Endometrium (tissue), 2 donors: ENCODE measurements around the gene CCN6.
"Not testable (repeated sequence)": the region's sequence is repeated elsewhere in the genome, so short reads cannot be mapped to it uniquely, and the experiment has no call there.

Experiments used
- FAIRE-seq: peaks from 2 replicates; lab custom pipeline; 2012; peaks lifted over from hg19 to GRCh38; lab: Jason Lieb, UNC
- donor health status: control.
- donor health status: control.

Gene CCN6

GRCh38 chr6:112051251-112051740 is 2.6 kb upstream of the CCN6 start:
- not testable (repeated sequence) for FAIRE-seq

DNA sequence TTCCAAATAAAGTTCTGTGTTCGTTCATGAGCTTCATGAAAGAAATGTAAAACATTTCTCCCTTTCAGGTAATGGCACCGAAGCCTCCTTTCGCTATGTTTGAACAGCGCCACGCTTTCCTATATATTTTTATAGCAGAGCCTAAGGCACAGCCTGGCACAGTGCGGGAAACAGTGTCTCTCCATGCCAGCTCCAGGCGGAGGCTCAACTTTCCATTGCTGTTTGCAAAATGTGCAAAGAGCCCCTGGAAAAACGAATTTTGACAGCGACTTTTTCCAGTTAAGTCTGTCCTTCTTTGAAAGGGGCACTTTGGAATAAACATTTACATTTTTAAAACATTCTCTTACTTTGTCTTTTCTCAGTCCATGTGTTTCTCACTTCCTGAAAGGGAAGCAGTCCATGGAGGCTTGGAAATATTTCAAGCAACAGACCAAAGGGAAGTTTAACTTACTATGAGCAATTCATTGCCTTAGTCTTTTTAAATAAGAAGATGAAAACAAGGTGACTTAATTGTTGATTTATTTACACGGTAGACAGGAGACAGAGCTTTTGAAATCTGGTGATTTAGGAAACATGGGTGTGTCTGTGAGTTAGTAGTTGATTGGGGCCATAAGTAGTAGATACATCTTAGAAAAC is 769 bp downstream of the CCN6 start:
- FAIRE-seq = no peak

GRCh38 chr6:112058243-112059032 is 4.5 kb downstream of the CCN6 start:
- no peak for FAIRE-seq

DNA sequence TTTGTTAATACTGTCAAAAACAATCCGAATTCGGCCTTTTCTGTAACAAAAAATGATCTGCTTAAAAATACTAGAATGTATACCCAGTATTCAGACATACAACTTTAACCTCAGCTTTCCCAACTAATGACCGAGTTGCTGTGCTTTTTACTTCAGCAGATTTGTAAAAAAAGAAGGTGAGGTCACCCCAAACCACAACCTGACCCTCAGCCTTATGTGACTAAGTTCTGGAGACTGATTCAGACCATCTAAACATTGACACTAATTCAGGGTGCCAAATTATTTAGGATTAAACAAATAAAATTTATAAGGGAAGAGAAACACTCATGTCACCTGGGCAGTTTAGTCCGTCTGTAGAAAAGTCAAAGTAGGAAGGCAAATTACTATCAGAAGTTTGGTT is 7.7 kb downstream of the CCN6 start:
- FAIRE-seq = no peak

GRCh38 chr6:112062966-112063365 is 9.1 kb downstream of the CCN6 start:
- FAIRE-seq = no peak

GRCh38 chr6:112065426-112065986 is 11.6 kb downstream of the CCN6 start:
- no peak for FAIRE-seq

- no peak for FAIRE-seq
These were observed 12.7 kb downstream of the CCN6 start for GRCh38 chr6:112066606-112067005.

- no peak for FAIRE-seq
These were observed 27.7 kb downstream of the CCN6 start for GRCh38 chr6:112081569-112081968.

GRCh38 chr6:112085286-112086065 is 31.6 kb downstream of the CCN6 start:
- FAIRE-seq = no peak

DNA sequence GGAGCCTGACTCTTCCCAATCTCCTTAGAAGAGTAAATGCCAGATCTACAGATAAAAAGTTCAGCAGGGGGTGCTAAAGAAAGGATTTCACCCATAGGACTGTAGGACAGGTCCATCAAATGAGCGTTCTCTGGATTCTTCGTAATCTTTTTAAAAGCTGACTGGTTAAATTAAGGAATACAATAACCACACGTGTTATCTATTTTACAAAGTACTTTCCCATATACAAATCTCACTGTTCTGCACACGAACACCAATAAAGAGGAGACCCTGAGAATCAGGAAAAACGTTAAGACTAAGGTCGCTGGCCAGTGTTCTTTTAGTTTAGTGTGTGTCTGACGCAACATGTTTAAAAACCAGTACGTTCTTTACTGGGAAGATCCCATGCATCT is 32.8 kb downstream of the CCN6 start:
- no peak for FAIRE-seq

GRCh38 chr6:112087136-112087911 is 33.4 kb downstream of the CCN6 start, which contains the start of the genes FAM229B and TUBE1:
Gene FAM229B (plus strand): TSS chr6:112087591. CDS start chr6:112099284, 11,693 bp downstream.
Gene TUBE1 (minus strand): TSS chr6:112087482. CDS start chr6:112087434, 48 bp downstream.
- FAIRE-seq = peak; percentile 68

- FAIRE-seq = no peak
These were observed 34.0 kb downstream of the CCN6 start for GRCh38 chr6:112087916-112088315.

DNA sequence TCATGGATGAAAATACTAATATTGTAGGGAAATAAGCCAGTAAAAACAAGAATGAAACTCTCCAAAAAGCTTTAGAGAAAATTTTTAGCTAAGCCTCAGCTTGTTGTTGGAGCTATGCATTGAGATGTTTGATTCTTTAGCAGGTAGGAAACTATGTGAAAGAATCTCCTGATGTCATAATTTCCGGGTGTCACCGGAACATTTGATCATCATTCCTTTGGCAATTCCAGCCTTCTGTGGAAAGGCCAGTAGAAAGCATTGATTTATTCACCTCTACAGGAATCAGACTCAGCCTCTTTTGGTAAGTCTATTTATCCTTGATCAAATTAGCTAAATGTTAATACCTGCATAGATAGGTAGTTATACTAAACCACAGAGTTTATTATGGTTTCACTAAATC is 43.0 kb downstream of the CCN6 start:
- no peak for FAIRE-seq

DNA sequence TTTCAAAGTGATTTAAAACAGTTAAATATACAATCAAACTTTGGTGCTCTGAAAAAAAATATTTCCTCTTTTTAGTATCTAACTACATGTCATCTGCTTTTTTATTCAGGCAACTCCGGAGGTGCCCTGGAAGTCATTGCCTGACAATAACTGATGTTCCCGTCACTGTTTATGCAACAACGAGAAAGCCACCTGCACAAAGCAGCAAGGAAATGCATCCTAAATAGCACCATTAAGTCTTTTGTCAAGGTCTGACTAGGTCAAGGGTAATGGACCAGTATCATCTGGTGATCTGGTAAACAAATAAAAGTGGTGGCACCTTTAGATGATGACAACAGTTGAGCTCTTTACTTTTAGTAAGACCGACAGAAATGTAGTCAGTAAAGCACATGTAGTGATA is 46.7 kb downstream of the CCN6 start:
- FAIRE-seq = no peak

GRCh38 chr6:112106026-112106425 is 52.1 kb downstream of the CCN6 start:
- not testable (repeated sequence) for FAIRE-seq

- no peak for FAIRE-seq
These were observed 52.7 kb downstream of the CCN6 start for GRCh38 chr6:112106562-112106961.

DNA sequence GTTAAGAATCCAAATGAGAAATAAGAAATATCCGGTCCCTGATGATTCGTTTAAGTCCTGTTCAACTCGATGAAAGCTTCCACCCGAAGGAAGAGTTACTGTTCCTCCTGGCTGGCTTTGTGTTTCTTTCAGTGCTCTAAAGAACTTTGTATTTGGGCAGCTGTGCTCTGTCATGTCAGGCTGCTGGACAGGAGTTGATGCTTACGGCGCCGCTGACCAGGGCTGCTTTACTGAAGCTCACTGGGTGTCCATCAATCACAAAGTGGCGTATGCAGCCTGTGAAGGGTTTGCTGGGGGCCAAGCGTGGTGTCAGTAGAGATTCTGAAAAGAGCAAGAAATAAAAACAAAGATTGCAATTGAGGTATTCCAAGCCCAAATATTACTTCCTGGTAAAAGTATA is 55.4 kb downstream of the CCN6 start:
- no peak for FAIRE-seq

GRCh38 chr6:112113431-112113830 is 59.5 kb downstream of the CCN6 start:
- FAIRE-seq = no peak

DNA sequence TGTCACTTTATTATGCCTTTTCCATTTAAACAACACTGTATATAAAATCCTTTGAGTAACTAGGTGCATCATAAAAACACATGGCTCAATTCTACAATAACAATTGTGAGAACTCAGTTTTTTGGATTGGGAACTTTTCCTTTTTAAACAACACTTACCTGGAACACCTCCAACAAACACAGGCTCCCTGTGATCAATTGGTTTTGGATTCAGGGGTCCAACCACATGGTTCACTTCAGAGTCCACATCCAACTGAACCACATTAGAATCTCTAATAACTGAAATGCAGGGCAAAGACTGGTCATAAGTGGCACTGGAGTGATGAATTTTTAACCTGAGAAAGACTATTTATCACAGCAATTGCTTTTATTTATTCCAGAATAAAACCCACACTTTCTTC is 60.0 kb downstream of the CCN6 start:
- FAIRE-seq = no peak

DNA sequence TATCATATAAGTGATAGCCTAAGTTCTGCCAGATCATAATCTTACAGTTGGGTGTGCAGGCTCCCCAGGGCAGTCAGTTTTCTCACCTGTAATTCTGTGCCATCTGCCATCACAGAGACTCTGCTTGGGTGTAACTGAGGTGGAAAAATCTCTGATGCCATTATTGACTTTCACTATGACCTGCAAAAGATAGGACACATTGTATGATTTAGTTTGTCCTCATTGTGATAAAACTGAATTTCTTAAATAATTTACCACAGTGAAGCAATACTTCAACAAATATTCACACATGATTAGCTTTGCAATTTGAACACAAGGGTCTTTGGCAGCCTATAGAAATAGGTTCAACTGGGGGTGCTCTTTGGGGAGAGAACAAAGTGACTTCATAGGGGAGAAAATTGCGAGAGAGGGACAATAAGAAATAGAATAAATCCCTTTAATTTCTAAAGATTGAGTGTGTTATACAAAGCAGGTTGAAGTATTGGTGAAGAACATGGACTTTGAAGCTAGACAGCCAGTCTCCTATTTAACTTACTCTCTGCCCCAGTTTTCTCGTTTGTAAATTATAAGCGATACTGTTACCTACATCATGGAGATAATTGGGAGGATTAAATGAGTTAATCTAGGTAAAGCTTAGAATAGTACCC is 60.8 kb downstream of the CCN6 start:
- FAIRE-seq = no peak

DNA sequence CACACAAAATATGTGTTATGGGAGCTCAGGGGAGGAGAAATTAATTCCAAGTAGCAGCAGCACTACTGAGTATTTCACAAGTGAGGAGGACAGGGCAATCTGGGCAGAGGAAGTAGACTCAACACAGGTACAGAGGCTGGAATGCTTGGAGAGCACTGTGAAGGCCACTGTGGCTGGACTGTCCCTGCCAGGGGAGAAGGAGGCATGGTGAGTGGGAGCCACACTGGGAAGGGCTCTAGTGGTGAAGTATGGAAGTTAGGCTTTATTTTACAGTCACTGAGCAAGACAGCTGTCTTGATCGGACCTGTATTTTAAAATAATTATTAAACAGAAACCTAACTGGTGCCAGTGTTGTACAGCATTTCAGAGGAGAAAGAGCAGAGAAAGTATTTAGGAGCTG is 62.3 kb downstream of the CCN6 start:
- FAIRE-seq = no peak
